ENCODE measurements around the gene IGSF9. TPM values are rescaled to one million over a fixed set of nuclear protein-coding genes. Genes with fewer than 3 reads are reported as not detected.
"Not testable (repeated sequence)": the region's sequence is repeated elsewhere in the genome, so short reads cannot be mapped to it uniquely, and the experiment has no call there.

Gene IGSF9
- total RNA-seq, 1 donor from 2014 or later: 5.9 TPM

DNA sequence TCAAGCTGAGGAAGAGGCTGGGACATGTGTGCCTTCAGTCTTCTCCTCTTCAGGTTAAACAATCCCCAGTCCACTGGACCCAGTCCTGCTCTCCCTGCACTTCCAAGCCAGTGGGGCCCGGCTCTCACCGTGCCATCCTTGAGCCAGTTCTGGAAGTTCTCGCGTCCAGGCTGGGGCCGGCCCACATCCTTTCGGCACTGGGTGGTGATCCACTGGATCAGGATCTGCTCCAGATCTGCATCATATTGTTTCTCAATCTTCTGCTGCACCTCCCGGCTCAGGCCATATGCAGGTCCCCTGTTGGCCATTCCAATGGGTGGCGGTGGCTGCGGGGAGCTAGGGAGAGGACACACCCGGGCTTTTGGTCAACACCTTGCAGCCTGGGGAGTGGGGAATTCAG is 25.2 kb downstream of the IGSF9 start:
- DNase-seq: no peak

- DNase-seq: no peak
Measured at GRCh38 chr1:159919236-159919865, 26.1 kb downstream of the IGSF9 start.

GRCh38 chr1:159918352-159919200 is 26.8 kb downstream of the IGSF9 start:
- DNase-seq: no peak

DNA sequence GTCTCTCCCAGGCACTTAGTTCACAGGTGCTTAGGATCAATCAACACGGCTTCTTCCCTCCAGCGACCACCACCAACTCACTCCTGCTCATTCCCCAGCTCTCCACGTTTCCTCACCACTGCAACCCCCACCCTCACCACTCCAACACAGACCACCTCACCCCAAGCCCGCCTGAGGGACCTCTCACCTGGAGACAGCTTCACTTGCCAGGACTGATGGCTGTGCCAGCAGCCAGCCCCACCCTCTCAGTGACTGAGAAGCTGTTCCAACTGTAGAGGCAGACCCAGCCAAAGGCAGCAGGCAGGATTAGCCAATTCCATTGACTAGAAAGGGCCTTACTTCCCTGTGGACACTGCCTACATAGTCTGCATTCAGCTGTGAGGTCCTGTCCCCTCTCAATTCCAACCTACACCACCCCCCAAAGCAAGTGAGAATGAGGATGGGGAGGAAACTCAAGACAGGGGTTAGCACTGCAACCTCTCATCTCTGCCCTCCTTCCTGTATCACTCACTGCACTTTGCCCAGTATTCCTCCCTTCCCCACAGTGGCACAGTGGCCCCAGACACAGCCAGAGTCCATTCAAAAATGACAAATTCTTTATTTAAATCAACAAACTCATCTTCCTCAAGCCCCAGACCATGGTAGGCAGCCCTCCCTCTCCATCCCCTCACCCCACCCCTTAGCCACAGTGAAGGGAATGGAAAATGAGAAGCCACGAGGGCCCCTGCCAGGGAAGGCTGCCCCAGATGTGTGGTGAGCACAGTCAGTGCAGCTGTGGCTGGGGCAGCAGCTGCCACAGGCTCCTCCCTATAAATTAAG is 27.7 kb downstream of the IGSF9 start:
- DNase-seq: no peak

GRCh38 chr1:159916242-159917051 is 29.0 kb downstream of the IGSF9 start:
- no peak for DNase-seq

DNA sequence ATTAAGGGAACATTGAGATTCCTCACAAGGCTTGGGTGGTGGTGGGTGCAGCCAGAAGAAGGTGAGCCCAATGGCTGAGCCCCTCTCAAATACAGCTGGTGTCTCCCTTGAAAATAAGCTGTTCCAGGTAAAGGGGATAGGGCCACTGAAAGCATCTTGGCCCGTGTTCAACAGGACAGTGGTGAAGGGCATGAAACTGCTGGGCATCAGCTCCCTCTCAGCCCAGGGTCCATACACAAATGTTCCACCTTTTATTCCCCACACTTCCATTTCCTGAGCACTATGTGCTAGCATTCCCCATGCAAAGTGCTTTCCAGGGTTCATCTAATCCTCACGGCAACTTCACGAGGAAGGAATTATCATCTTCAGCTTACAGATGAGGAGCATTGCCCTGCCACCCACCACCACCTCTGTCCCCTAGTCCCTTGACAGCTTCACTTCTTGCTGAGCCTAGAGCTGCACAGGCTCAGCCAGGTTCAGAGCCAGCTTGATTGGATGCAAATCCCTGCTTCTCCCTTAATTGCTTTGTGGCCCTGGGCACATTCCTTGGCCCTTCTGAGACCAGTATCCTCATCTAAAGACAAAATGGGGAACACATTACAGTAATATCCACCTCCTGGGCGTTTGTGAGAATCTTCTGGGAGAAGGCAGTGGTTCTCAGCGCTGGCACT is 29.7 kb downstream of the IGSF9 start:
- no peak for DNase-seq

GRCh38 chr1:159914252-159915018 is 31.0 kb downstream of the IGSF9 start:
- DNase-seq: no peak

DNA sequence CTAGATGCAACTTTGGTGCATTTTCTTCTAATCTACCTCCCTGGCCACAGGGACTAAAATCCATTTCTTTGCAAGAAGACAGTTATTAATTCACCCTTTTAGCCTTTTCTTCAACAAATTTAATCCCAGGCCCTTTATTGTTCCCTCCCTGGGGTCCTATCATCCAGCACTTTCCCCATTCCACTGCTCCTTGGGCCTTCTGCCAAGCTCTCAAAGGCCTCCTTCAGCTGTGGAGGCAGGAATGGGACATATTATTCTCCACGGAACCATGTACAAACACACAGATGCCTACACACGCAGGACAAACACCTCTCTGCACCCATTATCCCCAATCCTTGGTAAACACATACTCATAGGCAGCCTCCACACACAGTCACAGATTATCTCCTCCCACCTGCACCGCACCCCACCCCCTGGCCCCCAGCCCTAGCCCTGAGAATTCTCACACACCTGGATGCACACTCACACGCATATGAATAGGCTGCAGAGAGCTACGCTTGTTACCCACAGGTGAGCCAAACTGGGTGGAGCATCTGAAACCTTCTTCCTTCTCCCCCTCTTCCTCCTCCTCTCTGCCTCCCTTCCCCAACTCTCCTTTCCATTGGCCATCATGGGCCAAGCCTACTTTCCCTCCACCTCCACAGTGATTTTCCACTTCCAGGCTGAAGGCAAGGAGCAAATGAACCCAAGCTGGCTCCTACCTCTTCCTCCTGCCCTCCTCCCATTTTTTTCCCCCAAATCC is 31.8 kb downstream of the IGSF9 start:
- DNase-seq: no peak

DNA sequence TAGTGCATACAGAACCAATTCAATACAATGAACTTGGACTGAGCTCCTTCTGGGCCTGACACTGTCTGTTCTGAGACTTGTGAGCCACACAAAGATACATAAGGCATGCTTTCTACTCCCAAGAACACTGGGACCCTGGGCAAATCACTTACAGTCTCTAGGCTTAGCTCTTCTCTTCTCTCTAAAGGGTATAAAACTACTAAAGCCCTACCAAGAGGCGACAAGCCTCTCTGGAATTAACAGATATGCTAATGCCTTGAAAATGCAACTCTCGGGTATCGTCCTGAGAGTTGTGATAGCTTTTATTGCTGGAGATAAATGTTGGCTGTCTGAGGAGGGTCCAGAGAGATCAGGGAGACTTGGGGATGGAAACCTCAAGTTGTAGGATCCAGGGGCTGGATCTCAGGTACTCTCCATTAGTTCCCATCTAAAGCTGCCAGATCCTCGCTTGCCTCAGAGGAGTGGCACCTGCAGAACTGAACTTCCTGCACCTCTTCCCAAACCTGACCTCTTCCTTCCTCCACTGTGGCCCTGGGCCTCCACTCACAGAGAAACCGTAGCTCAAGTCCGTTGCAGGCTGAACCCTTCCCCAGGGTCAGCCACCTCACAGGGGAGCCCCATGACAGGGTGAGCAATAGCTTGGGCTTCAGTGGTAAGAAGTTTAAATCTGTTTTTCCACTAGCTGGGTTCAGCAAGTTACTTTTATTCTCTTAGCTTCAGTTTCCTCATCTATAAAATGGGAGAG is 33.9 kb downstream of the IGSF9 start:
- no peak for DNase-seq

DNA sequence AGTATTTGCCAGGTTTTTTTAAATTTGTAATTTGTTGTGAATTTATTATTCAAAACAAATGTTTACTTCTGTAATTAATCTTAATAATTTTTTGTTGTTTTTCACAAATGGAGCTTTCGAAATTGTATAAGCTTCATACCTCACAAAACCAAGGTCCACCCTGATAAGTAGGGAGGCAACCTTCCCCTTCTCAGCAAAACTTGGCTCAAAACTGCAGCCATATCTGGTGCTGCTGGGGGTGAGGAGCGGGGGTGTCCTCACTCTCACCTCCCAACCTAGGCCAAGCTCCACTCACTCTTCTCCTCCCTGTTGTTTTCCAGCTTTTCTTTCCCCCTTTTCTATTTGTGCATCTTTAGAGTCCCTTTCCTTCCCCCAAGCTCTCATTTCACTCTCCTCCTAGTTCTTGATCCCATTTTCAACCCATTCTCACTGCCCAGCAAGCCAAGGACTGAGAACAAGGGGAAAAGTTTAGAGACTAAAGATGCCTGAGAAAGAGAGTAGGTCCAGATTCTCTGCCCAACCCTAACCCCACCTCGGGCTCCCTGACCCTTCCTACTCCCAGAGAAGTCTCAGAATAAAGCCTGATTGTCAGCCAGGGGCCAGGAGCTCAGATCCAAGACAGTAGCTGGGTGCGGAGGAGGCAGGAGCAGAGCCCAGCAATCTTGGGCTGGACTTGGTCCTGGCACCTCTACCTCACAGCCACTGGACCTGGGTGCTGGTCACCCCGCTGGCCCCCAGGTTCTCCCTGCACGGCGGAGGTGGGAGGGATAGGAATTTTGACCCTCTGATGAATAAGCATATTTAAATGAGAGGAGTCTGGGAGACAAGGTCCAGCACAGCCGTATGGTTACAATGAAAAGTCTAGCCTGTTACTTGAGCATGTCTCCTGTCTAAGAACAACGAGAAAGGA is 37.1 kb downstream of the IGSF9 start:
- no peak for DNase-seq

- DNase-seq: no peak
Measured at GRCh38 chr1:159906960-159907359, 38.5 kb downstream of the IGSF9 start.

DNA sequence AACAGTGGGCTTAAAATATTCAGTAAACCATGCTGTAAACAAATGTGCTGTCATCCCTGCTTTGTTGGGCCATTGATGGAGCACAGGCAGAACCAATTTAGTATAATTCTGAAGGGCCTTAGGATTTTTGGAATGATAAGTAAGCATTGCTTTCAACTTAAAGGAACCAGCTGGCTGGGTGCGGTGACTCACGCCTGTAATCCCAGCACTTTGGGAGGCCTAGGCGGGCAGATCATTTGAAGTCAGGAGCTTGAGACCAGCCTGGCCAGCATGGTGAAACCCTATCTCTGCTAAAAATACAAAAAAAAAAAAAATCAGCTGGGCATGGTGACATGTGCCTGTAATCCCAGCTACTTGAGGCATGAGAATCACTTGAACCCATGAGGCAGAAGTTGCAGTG is 41.4 kb downstream of the IGSF9 start:
- DNase-seq: not testable (repeated sequence)

- no peak for DNase-seq
Measured at GRCh38 chr1:159902541-159902940, 42.9 kb downstream of the IGSF9 start.

GRCh38 chr1:159900755-159901360 is 44.6 kb downstream of the IGSF9 start:
- DNase-seq: no peak

- no peak for DNase-seq
Measured at GRCh38 chr1:159900086-159900680, 45.2 kb downstream of the IGSF9 start, which contains the start of gene CFAP45. Gene CFAP45 (minus strand): TSS chr1:159900165. CDS start chr1:159900098, 67 bp downstream.

- not testable (repeated sequence) for DNase-seq
Measured at GRCh38 chr1:159899634-159900033, 45.8 kb downstream of the IGSF9 start.

GRCh38 chr1:159898527-159898926 is 46.9 kb downstream of the IGSF9 start:
- DNase-seq: no peak
